Activated gamma-delta T cell treated with anti-CD3 and anti-CD28 coated beads, Interleukin-2, amount 50 U/mL, for 16 hours (primary cell): Measurements from ENCODE around the gene SRPX2.

Experiments used
- DNase-seq: peaks from one replicate; pipeline ENCODE4 v3.0.0-alpha.2; 2020; ENCODE audit warnings: low read depth

Gene SRPX2

DNA sequence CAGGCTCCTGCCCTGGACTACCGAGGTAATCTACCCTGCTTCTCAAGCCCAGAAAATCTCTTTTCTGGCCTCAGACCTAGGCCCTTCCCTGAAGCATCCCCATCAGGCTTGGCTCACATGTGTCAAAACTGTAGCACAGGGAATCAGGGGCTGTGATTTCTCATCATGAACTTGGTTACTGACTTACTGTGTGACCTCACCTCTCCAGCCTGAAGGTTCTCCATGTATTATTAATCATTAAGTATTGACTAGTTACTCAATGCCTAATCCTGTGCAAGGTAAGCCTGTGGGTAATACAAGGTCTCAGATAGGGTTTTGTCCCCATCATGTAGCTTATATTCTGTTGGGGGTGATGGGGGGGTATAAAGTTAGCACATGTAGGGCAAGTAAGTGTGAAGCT, 6.8 kb downstream of the SRPX2 start:
- no peak for DNase-seq

GRCh38 chrX:100652266-100652665, 8.3 kb downstream of the SRPX2 start:
- no peak for DNase-seq

GRCh38 chrX:100654261-100654660, 10.3 kb downstream of the SRPX2 start:
- DNase-seq, result no peak

GRCh38 chrX:100658941-100659381, 15.0 kb downstream of the SRPX2 start:
- no peak for DNase-seq

GRCh38 chrX:100659431-100660137, 15.6 kb downstream of the SRPX2 start:
- DNase-seq, result no peak

DNA sequence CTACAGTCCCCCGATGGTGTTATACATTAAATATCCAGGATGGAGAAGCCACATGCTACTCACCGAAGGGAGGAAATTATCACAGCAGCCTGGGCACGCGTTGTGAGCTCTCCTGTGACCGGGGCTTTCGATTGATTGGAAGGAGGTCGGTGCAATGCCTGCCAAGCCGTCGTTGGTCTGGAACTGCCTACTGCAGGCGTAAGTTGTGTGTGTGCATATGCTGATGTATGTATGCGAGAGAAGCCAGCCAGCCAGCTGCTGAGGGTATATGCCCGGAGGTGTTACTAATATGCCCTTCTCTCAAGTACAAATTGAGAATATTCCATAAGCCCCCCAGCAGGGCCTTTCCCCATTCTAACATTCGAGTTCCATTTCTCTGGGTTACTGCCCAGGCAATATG, 18.2 kb downstream of the SRPX2 start:
- no peak for DNase-seq

DNA sequence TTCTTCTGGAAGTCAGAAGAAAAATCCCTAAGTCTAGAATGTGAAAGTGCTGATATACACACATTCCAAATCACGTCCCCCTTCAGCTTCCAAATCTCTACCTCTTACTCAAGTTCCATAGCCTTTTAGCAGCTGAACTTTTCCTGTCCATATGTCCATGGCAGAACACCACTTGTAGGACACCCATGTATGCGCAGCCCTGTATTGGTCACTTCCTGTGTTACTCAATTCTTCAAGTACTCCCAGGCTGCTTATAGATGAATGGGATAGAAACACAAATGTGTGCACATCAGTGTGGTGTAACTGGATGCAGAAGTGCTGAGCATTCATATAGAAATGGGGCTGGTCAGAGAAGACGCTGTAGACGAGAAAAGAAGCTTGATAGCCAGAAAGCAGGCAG, 18.8 kb downstream of the SRPX2 start:
- DNase-seq, result no peak

GRCh38 chrX:100663642-100664041, 19.6 kb downstream of the SRPX2 start:
- DNase-seq, result no peak

DNA sequence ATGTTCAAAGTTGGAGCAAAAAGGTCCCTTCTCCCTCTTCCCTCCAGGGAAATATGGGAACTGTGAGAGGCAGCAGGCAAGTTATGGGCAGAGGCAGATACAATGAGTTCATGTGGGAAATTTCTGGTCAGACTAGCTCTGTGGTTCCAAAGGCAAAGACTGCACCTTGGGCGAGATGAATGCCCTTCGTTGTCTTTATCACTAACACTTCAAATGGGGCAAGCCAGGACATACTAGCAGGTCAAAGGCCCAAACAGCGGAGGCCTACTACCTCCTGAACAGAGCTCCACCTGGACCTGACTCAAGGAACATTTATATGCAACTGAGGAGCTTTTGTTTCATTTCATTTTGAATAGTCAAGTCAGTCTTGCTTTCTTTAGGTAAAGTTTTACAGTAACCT, 29.0 kb downstream of the SRPX2 start:
- DNase-seq, result no peak

DNA sequence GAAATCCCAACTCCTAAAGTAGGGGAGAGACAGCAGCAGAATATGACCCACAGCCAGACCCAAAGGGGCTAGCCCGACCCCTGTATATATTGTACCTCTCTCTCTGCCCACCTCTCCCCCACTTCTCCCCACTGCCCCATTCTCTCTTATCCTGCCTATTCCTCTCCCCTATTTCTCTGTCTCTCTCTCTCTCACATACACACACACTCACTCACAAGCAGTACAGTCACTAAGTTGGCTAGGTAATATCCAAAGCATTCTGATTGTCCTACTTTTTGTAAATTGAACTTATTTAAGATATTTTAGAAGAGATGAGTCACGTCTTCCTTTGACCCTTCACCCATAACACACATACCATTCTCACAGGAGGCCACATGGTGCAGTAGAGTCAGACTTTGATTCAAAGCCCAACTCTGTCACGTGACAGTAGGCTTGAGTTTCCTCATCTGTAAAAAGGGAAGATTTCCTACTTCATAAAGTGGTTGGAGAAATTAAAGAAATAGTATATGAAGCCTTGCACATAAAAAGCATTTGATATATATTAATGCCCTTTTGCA, 29.5 kb downstream of the SRPX2 start:
- DNase-seq, result no peak

- no peak for DNase-seq
These were observed 30.7 kb downstream of the SRPX2 start for GRCh38 chrX:100674705-100675104.

DNA sequence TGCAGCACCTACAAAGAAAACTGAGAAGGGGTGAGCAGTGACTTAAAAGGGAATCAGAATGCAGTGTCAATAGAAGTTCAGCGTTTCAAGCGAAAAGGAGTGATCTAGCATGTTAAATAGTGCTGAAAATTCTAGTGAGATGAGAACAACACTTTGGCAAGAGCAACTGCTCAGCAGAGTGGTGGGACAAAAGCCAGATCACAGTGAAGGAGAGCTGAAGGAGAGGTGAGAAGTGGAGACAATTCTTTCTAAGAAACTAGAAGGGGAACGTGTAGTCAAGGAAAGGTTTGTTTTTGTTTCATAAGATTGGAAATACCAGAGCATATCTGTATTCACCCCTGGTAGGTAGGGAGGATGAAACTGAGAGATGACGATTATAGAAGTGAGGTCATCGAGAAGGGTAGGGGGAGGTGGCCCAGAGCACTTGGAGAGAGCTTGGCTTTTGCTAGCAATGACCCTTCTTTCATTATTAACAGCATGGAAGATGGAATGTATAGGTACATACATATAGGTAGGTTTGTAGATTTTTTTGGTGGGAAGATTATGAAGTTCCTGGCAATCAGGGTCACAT, 33.7 kb downstream of the SRPX2 start:
- no peak for DNase-seq

- no peak for DNase-seq
These were observed 36.8 kb downstream of the SRPX2 start for GRCh38 chrX:100680756-100681155.

- no peak for DNase-seq
These were observed 37.6 kb downstream of the SRPX2 start for GRCh38 chrX:100681599-100681998.

DNA sequence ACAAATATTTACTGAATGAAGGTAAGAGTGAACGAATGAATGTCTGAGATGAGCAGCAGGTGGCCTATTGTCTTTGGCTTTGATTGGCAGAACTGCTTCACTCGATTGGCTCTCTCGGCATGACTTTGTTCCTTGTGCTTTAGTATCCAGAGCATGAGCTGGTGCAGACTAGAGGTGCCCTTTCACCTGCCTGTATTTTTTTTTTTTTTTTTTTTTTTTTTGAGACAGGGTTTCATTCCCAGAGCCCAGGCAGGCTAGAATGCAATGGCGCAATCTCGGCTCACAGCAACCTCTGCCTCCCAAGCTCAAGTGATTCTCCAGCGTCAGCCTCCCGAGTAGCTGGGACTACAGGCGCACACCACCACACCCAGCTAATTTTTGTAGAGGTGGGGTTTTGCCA, 38.9 kb downstream of the SRPX2 start:
- no peak for DNase-seq

DNA sequence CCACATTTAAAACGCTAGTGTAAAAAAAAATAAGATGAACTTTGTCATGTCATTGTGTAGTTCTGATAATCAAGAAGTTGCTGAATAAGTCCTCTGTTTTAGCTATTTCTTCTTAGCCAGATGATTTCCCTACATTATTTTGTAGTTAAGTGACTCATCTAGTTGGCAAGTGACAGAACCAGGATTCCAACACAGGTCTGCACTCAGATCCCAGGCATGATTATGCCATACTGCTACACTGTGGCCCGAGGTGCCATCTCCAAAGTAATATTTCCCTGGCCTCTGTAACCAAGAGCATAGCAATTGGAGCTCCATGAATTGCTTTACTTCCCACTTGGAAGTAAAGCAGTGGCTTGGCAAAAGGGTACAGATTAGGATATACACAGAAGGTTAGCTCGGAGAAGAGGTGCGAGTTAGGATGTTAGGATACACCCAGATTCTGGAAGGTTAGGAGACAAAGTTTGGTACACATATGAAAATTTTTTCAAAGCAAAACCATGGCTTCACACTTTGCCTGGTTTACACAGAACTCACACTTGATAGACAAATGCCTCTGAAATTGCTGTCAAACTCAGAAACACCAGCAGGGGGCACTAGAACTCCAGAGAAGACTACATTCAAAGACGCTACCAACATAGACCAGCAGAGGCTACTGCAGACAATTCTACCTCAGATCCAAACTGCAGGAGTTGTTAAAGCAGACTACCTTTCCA, 41.4 kb downstream of the SRPX2 start:
- DNase-seq, result peak; percentile 27

DNA sequence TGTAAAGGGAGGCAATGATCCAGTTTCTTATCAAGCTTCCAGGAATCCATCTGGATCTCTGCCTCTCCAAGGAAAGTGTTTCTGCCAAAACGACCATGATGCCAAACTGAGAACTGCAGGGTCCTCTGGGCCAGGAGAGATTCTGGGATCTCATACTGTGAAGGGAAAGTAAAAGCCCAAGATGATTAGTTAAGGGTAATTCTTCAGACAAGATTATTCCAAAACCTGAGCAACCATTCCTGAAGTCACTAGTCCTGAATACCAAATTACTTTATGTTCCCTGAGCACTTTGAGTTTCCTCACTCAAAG, 42.0 kb downstream of the SRPX2 start:
- no peak for DNase-seq

- DNase-seq, result no peak
These were observed 43.1 kb downstream of the SRPX2 start for GRCh38 chrX:100687128-100687527.

GRCh38 chrX:100687546-100687945, 43.5 kb downstream of the SRPX2 start:
- no peak for DNase-seq

- DNase-seq, result no peak
These were observed 51.3 kb downstream of the SRPX2 start for GRCh38 chrX:100695302-100695701.

- no peak for DNase-seq
These were observed 52.0 kb downstream of the SRPX2 start for GRCh38 chrX:100695991-100696390.

DNA sequence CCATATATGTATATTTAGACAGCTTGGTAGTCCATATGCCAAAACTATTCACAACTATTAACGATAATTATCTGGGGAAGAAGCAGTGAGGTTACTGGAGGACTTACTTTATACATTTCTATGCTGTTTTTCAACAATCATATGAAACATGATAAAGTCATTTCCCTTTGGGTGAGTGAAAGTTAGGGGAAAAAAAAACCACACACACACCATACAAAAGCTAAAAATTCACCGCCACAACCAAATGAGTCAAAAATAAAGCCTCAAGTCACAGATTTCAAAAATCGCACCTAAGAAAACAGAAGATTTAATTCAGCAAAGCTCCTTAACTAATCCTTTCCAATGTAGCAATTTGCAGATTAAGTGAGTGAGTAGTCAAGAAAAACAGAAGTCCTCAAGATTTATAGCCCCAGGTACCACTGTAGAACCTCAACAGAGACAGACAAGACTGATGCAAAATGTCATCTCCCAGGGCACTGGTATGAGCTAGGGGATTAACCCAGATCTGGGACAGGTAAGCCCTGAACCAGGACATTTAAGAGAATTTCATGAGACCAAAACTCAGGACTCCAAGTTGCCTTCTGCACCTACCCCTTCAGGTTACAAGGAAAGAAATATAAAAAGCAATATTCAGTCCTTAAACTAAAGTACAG, 52.8 kb downstream of the SRPX2 start:
- DNase-seq, result no peak

GRCh38 chrX:100698551-100698950, 54.6 kb downstream of the SRPX2 start:
- no peak for DNase-seq
